ENCODE measurements around the gene FBF1. TPM values are rescaled to one million over a fixed set of nuclear protein-coding genes. Genes with fewer than 3 reads are reported as not detected.
A peak's percentile ranks its signal among the peaks of the same experiment; 100 is the strongest.

FBF1 gene
- total and polyA plus RNA-seq, 9 of the 15 experiments (the other 6 are each of a cell fraction or from before 2014, with no cell fraction given): 0.46 to 14.9 (median 7.5) TPM

- TF ChIP-seq SOX6 (IDR thresholded peaks at IDR 0.05): peak; percentile 65; the same call in 1 of the 2 replicates
- no peak for TF ChIP-seq LCOR (CRISPR knock-in tag; IDR thresholded peaks at IDR 0.05)
- no peak for TF ChIP-seq GMEB1 (CRISPR knock-in tag; IDR thresholded peaks at IDR 0.05)
- no peak for TF ChIP-seq BACH1 (tag; IDR thresholded peaks at IDR 0.05)
- peak; percentile 39; the same call in 1 of the 2 replicates for TF ChIP-seq HES1 (IDR thresholded peaks at IDR 0.05; ENCODE audit: low read depth)
- no peak for TF ChIP-seq ELF1 (tag; IDR thresholded peaks at IDR 0.05)
- TF ChIP-seq CBFA2T2 (conservative IDR thresholded peaks at IDR 0.05): 0 out of 2 replicates have a peak, but pooled peaks have one; percentile 10
- TF ChIP-seq NCOR1 (IDR thresholded peaks at IDR 0.05): peak; percentile 42
- no peak for TF ChIP-seq ERF (CRISPR knock-in tag; IDR thresholded peaks at IDR 0.05)
- no peak for TF ChIP-seq BCOR (IDR thresholded peaks at IDR 0.05)
- peak; percentile 40; the same call in 1 of the 2 replicates for TF ChIP-seq EP300 (IDR thresholded peaks at IDR 0.05; ENCODE audit: low read length)
- TF ChIP-seq MAZ (CRISPR knock-in tag; conservative IDR thresholded peaks at IDR 0.05 in 1 of 2, IDR thresholded peaks at IDR 0.05 in 1 of 2): no peak
- TF ChIP-seq HMGXB4 (CRISPR knock-in tag; IDR thresholded peaks at IDR 0.05): no peak
- peak; percentile 44; the same call in 1 of the 2 replicates for TF ChIP-seq SMARCE1 (IDR thresholded peaks at IDR 0.05)
- 0 out of 2 replicates have a peak, but pooled peaks have one; percentile 11 for TF ChIP-seq ZBTB26 (CRISPR knock-in tag; IDR thresholded peaks at IDR 0.05)
- no peak for TF ChIP-seq SUPT5H (IDR thresholded peaks at IDR 0.05)
- TF ChIP-seq ELF4 (CRISPR knock-in tag; IDR thresholded peaks at IDR 0.05): no peak
- no peak for TF ChIP-seq ESRRB (CRISPR knock-in tag; IDR thresholded peaks at IDR 0.05; ENCODE audit: borderline replicate concordance)
- TF ChIP-seq SRSF1 (IDR thresholded peaks at IDR 0.05; ENCODE audit: low read depth, low read length): no peak
- TF ChIP-seq ESRRA (IDR thresholded peaks at IDR 0.05; ENCODE audit: borderline replicate concordance, low read depth): no peak
- no peak for TF ChIP-seq TCF7 (IDR thresholded peaks at IDR 0.05; ENCODE audit: borderline replicate concordance)
Observed at GRCh38 chr17:75950855-75951554, 10.2 kb upstream of the FBF1 start (continued).
